Amniotic epithelial cell (primary cell): ENCODE measurements around the gene GAN.
"Not testable (repeated sequence)": the region's sequence is repeated elsewhere in the genome, so short reads cannot be mapped to it uniquely, and the experiment has no call there.

Experiments
- DNase-seq: peaks from one replicate; pipeline ENCODE4 v3.0.0-alpha.2; 2010; ENCODE audit warnings: low read depth

GAN gene

GRCh38 chr16:81397879-81398520 is 83.2 kb downstream of the GAN start:
- DNase-seq = no peak

DNA sequence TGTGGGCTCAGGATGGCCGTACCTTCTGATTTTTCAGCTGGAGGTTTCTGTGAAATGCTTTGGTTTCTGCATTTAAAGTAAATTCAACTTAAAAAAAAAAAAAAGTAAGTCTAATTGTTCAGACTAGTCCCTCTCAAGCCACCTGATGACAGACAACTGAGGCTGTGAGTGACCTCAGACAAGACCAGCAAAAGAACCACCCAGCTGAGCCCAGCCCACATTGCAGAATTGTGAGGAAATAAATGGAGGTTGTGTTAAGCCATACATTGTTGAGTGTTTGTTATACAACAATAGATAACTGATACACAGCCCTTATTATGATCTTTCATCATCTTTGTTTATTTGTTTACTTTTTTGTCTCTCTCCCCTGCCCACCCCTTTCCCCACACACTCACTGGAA is 85.1 kb downstream of the GAN start:
- no peak for DNase-seq

- peak; percentile 7 for DNase-seq
Measured at GRCh38 chr16:81401035-81401950, 86.5 kb downstream of the GAN start.

- no peak for DNase-seq
Measured at GRCh38 chr16:81403208-81403600, 88.4 kb downstream of the GAN start.

DNA sequence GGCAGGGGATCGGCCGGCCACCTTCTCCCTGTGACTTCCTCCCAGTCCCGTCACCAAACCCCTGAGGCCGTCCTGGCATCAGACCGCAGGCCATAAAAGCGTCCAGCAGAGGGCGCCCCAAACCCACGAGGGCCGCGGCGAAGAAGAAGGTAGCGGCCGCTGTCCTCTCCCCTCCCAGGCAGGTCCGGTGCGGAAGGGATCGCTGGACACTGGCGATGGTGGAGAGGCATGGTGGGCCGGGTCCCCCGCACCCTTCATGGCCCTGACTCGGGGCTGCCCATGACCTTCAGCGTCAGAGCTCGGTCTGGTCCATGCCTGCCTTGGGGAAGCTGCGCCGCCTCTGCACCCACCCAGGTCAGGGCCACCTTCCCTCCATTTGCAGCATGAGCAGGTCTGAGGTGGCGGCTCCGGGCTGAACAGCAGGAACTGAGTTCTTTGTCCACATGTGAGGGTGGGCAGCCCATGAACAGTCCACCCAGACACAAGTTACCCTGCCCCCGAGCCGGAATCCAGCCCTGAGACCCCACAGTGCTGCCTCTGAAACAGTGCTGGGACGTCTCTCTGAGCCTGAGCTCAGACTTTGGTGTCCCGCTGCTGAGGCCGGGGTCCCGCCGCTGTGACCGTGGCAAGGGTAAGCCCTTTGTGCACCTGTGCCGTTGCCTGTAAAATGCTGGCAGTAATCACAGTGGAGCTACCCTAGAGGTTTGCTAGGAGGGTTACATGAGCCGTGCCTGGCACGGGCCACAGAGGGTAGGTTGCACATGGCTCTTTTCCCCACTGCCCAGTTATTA is 89.0 kb downstream of the GAN start:
- peak; percentile 33 for DNase-seq

DNA sequence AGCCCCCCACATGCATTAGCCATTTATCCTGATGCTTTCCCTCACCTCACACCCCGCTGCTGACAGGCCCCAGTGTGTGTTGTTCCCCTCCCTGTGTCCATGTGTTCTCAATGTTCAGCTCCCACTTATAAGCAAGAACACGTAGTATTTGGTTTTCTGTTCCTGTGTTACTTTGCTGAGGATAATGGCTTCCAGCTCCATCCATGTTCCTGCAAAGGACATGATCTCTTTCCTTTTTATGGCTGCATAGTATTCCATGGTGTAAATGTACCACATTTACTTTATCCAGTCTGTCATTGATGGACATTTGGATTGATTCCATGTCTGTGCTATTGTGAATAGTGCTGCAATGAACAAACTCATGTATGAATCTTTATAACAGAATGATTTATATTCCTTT is 90.2 kb downstream of the GAN start:
- not testable (repeated sequence) for DNase-seq

DNA sequence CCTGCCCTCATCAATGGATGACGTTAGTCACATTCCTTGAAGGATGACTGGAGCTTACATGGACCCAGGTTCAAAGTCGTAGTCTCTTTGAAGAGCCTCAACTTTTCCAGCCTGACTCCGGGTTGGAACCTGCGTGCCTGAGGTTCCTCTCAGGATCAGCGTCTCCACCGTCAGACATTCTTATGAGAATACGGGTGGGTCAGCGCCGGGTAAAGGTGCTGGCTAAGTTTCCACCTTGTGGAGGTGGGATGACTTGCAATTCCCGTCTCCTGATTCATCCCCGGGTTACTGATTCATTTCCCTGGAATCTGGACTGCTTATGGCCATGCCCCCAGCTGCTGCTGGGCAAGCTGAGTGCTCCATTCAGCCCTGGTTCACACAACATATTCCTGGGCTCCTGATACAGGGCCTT is 90.9 kb downstream of the GAN start:
- DNase-seq = peak; percentile 91

DNA sequence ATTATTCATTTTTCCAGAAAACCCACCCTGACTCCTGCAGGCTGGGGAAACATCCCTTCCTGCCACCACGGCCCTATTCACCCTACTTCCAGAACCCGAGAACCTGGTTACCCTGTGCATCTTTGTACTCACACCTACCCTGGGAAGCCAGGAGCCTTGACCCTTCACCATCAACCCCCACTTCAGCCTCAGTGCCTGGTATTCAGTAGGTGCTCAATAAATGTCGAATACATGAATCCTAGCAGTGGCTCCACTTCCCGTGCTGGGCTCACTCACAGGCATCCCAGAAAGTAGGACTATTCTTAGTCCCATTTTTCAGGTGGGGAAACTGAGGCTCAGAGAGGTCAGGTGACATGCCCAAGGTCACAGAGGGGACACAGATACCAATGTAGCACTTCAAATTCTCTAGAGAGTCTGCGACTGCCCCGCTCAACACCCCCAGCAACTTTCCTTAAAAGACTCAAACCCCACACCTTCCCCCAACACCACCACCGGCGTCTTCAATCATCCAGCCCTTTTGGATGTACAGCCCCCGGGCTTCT is 93.7 kb downstream of the GAN start:
- no peak for DNase-seq

DNA sequence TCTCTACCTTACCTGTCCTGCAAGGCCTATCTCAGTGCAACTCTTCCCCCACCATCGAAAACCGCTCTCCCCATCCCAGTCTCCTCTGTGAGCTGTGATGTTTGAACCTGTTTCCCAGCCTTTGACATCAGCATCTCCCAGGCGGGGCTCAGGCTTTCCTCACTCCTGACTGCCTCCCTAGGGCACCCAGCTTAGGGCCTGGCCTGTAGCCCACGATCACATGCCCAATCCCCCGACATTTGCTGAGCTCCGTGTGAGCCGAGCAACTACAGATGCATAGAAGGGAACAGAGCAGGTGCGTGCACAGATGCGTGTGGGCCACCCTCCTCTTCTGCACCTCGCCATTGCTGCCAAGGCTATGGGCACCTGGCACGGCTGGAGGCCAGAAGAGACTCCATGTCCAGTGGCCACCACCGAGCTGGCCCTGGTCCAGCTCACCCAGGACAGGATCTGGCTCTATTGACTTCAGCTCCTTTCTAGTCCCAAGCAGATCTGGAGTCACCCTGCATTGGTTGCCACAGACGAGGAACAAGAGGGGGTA is 94.3 kb downstream of the GAN start:
- no peak for DNase-seq

GRCh38 chr16:81410643-81411293 is 96.0 kb downstream of the GAN start:
- no peak for DNase-seq

- DNase-seq = no peak
Measured at GRCh38 chr16:81413245-81413990, 98.7 kb downstream of the GAN start.

DNA sequence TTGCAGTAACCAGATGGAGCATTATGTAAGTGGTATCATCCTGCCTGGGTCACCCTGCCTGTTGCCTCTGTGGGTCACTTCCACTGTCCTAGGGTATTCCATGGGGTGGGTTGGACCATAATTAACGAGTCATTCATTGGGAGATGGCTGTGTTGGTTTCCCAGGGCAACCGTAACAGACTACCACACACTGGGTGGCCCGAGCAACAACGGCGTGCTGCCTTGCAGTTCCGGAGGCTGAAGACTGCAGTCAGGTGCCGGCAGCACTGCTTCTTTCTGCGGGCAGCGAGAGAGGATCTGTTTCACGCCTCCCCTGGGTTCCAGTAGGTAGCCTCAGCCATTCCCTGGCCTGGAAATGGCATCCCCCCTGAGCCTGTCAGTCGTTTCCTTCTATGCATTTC is 101.0 kb downstream of the GAN start:
- no peak for DNase-seq

- no peak for DNase-seq
Measured at GRCh38 chr16:81416749-81417148, 102.0 kb downstream of the GAN start.

- no peak for DNase-seq
Measured at GRCh38 chr16:81417210-81417609, 102.4 kb downstream of the GAN start.

- no peak for DNase-seq
Measured at GRCh38 chr16:81419806-81420205, 105.0 kb downstream of the GAN start.

DNA sequence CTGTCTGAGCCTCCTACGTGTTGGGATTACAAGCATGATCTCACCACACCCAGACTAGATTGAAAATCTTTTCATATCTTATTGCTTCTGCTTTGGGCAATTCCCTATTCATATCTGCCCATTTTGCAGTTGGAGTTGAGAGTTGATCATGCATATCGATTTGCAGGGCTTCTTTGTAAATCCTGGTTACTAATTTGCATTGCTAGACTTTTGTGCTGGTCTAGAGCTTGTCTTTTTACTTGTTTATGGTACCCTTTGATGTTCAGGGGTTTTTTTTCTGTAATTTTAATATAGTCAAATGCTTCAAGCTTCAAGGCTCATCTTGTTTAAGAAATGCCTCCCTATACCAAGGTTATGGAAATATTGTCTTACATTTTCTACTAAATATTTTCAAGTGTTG is 106.4 kb downstream of the GAN start:
- DNase-seq = no peak

DNA sequence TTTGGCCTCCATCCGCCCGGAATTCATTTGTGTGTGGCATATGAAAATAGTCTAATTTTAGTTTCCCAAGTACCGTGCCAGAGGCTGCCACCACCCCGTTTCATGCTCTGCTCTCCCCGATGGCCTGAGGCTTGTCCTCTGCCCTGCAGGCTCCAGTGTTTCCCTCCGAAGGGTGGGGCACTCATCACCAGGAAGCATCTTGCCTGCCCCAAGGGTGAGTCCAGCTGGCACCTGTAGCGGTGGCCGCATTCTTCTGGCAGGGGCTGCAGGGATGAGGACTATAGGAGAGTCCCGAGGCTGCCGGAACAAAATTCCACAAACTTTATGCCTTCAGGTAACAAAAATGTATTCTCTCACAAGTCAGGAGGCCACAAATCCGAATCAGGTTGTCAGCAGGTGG is 106.8 kb downstream of the GAN start:
- no peak for DNase-seq

- not testable (repeated sequence) for DNase-seq
Measured at GRCh38 chr16:81422153-81422552, 107.4 kb downstream of the GAN start.

DNA sequence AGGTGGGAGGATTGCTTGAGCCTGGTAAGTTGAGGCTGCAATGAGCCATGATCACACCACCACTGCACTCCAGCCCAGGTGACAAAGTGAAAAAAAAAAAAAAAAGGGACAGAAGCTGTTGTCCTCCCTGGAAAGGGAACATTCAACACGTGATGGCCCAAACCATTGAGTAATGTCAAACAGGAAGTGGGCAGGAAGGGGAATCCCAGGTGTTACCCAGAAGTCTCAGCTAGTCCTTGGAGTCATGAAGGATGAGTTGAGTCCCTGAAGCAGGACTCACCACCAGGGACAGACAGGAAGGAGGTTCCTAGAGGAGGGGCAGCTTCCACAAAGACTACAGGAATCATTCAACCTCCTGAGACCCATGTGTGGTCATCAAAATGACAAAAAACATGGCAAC is 110.0 kb downstream of the GAN start:
- no peak for DNase-seq

- DNase-seq = no peak
Measured at GRCh38 chr16:81427219-81427618, 112.5 kb downstream of the GAN start.

DNA sequence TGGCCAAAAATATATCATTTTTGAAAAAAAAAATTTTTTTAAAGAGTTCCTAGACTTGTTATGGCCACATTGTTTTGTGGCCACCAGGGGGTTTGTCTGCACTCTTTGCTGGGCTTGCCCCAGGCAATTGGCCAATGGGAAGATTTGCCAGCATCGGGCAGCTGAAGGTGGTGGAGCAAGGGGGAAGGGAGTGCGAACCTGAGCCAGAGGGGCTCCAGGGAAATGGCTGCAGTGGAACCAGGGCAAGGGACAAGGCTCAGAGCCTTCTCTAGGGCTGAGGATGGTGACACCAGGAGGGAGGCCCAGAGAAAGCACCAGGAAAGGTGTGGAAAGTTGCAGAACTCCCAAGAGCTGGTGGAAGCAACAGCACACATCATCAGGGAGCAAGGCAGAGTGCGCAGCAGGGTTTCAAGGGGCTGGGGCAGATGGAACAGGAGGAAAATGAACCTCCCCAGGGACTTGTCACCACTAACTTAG is 114.3 kb downstream of the GAN start:
- peak; percentile 44 for DNase-seq
